HG03097 (cell line): Measurements from ENCODE around the gene ZSWIM1.
A peak's percentile ranks its signal among the peaks of the same experiment; 100 is the strongest.

Experiments
- ATAC-seq: cut with Tn5 transposase; IDR thresholded peaks from one replicate; pipeline ENCODE4 v1.9.1; 2021; ENCODE audit not compliant: unreplicated experiment, low FRiP score

ZSWIM1 gene

DNA sequence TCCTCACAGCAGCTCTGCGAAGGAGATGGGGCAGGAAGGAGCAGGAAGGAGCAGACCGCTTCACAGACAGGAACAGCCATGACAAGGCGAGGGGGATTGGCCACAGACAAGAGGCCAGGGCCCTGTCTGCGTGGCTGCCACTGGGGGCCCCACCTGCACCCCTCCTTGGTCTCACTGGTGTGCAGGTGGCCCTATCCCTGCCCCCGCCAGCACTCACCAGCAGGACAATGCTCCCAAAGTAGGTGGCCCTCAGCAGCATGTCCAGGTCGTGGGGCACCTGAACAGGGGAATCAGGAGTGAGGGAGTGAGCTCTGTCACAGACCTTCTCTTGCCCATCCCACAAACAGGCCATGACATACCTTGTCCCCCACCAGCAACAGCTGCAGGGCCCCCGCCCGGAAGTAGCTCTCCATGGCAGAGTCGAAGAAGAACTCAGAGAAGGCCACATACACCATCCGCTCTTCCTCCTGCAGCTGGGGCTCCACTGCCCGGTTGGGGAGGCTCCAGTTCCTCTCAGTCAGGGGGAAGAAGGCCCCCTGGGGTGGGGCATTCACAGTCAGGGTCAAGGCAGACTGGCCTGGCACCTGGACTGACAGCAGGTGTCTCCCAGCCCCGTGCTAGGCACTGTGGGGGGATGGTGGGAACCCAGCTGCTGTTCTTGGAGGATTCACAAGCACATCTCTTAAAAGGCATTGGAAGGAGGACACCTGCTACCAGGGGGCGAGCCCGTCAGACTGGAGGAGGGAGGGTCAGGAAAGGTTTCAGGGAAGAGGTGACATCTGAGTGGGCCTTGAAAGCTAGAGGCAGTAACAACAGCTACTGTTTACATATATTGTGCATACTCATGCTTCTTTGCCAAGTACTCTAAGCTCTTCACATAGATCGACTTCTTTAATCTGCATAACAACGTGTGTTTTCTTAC, 23.8 kb downstream of the ZSWIM1 start:
- ATAC-seq = no peak

DNA sequence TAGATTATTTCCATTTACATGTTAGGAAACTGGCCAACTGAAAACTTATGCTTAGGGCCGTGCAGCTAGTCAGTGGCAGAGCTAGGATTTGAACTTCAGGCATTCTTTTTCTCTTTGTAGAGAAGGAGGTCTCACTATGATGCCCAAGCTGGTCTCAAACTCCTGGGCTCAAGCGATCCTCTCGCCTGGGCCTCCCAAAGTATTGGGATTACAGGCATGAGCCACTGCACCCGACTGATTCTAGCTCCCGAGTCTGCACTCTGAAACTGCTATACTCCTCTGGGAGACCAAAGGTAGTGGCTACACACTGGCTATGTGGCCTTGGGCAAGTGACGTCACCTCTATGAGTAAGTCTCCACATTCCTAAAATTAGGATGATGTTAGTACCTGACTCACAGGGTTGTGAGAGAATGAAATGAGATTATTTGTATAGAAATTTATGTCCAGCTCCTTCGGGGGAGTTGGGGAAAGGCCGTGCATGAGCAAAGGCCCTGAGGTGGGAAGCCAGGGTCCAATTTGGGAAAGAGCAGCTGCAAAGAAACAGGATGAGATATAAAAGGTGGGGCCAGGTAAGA, 24.6 kb downstream of the ZSWIM1 start:
- no peak for ATAC-seq

DNA sequence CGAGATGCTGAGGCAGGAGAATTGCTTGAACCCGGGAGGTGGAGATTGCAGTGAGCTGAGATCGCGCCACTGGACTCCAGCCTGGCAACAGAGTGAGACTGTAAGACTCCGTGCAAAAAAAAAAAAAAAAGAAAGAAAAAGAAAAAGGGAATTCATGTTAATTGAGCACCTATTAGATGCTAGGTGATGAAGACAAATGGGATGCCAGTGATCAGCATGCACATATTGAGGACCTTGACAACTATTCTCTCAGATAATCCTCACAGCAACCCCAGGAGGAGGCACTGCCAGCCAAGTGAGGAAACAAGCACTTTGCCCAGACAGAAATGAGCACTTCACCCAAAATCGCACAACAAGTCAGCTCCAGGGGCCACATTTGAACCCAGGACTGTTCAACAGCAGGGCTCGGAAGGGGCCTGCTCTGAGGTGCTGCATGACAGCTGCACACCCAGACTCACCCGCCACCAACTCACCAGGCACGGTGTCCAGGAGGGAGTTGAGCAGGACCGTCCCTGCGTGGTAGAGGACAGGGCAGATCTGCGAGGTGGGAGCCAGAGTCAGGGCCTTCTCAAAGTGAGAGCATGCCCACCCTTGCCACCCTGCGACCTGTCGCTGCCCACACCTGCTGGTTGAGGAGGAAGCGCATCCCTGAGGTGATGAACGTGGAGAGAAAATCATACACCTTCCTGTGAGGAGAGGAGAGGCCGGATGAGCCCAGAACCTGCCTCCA, 26.4 kb downstream of the ZSWIM1 start:
- no peak for ATAC-seq

DNA sequence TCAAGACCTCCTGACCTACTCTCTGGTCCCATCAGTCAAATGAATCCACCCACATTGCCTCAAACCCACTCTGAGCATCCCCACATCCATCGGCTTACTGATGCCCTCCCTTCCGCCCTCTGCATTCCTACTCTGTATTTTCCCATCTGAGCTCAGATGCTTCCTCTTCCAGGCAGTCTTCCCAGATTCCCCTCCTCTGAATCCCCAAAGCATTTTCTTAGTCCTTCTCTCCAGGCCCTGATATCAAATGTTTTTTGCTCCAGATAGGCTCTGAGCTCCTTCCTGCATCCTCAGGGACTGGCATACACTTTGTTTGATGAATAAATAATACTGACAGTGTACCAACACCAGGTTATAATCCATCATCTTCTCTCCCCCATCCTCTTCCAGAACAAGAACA, 27.1 kb downstream of the ZSWIM1 start:
- ATAC-seq = no peak

DNA sequence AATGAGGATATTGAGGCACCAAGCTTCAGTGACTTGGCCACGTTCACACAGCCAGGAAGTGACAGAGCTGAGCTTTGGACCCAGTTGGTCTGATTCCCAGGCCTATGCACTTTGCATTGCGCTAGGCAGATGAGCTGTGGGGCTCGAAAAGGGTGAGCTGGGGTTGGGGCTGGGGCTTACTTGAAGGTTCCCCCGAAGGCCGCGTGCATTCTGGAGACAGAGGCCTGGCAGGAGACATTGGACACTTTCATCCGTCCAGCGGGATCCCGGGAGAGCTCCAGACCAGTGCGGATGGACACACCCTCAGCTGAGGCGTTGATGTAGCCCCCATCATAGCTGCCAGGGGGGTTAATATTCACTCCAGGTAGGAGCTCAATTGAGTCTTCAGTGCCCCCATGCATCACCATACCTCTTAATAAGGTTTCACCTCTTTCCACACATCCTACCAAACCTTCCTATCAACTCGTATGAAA, 28.3 kb downstream of the ZSWIM1 start:
- no peak for ATAC-seq

DNA sequence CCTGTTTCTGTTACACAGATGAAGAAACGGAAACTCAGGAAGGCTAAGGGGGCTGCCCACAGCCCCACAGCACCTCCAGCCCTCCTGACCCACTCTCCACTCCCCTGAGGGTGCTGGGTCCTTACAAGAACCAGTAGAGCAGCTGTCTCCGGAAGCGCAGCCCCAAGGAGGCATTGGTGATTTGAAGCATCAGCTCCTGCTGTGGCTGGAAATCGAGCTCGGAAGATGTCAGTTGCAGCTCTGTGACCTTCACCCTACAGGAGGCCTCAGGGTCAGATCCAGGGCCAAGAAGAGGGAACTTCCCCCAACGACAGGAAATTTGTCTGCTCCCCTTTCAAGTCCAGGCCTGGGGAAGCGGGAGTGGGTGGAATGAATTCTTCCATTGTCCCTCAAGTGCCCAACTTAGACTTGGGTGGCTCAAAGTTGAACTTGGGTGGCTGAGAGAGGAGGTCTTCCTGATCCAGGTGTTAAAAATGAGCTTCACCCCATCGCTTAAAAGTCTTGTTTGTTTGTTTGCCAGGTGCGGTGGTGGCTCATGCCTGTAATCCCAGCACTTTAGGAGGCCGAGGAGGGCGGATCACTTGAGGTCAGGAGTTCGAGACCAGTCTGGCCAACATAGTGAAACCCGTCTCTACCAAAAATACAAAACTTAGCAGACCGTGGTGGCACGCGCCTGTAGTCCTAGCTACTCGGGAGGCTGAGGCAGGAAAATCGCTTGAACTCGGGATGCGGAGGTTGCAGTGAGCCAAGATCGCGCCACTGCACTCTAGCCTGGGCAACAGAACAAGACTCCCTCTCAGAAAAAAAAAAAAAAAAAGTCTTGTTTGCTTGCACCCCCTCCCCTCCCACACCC, 29.0 kb downstream of the ZSWIM1 start:
- no peak for ATAC-seq

DNA sequence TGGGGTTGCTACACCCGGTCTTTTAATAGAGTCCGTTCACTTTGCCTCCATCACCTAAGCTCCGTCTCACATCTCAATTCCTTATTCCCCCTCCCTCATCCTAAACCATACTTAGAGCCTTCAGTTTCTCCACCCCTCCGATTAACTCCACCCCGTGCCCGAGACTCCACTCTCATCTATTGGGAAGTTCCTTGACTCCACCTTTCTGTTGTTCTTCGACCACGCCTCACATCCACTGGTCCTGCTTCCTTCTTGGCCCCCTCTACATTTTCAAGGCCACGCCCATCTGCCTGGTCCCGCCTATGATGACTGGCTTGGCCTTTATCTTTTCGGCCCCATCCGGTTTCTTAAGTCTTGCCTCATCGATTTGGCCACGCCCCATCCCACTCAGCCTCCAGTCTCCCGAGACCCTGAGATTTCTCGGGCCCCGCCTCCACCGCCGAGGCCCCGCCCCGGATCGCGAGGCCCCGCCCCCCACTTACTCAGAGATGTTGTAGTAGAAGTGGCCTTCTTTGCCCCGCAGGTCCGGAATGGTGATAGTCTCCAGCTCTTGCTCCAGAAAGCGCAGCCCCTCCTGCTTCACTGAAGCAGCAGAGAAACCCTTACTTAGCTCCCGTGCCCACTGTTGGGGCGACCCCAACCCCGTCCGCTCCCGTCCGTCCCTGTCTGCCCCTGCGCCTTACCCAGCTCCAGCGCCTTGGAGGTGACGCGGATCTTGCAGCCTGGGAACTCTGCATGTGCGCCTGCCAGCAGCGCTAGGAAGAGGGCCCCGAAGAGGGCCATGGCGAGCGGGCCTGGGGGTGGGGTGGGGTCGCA, 29.9 kb downstream of the ZSWIM1 start:
- peak; percentile 86 for ATAC-seq

DNA sequence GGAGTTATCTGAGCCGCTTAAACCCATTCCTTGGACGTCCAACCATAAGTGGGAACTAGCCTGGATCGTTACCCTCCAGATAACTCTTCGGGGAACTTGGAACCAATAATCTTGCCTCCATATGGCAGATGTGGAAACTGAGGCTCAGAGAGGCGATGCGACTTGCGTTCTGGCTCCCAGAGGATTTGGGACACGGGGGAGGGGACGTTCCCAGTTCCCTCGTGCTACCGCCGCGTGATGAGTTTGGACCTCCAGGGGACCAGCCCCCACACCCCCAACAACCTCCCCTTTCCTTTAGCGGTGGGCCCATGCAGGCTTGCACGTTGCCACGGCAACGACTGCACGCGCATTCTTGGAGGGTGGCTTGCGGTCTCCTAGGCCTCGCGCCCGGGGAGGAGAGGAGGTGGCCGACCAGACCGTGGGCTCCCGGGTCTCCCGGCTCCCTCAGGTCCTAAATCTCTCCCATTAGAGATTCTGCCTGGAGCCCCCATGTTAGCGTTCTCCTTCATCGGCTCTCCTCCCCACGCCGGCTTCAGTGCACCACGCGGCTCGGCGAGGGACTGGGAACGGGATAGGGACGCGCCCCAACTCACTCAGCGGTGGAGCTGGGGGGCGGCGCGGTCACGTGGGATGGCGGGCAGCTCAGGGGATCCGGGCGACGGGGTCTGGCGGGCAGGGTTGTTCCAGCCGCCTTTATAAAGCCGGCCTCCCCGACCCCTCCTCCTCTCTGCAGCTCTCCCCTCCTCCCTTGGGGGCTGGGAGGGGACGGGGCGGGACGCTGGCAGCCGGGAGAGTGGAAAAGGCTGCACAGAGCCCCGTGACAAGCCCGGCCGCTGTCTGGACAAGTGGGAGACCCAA, 30.7 kb downstream of the ZSWIM1 start, which contains the start of gene PLTP:
TSS of gene PLTP (minus strand) at position 670 of the 858 bp plus-strand sequence. CDS start 703 bp downstream, outside the sequence.
- ATAC-seq = no peak

DNA sequence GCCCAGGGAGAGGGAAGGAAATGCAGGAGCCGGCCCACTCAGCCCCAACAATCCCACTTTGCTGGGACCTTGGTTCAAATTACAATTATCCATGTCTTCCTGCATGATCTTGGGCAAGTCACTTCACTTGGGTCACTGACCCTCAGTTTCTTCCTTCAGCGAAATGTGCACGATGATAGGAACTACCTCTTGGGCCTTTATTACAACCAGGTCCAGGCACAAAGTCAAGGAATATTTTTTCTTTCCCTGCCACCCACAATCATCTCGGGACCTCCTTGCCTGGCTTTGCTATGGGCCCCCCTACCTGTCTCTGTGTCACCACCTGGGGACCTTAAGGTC, 31.3 kb downstream of the ZSWIM1 start:
- ATAC-seq = no peak

DNA sequence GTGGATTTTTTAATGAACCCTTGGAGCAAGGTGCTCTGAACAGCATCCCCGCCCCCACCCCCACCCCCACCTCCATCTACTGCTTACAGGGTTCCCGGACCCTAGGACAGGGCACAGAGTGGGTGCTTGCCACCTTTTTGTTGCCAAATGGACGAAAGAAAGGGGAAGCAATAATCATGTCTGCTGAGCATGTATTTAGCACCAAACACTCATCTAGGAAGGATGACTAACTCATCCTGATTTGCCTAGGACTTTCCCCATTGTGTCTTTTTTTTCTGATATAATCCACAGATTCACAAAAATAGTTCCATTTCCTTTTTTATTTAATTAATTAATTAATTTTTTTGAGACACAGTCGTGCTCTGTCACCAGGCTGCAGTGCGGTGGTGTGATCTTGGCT, 32.1 kb downstream of the ZSWIM1 start:
- ATAC-seq = no peak

DNA sequence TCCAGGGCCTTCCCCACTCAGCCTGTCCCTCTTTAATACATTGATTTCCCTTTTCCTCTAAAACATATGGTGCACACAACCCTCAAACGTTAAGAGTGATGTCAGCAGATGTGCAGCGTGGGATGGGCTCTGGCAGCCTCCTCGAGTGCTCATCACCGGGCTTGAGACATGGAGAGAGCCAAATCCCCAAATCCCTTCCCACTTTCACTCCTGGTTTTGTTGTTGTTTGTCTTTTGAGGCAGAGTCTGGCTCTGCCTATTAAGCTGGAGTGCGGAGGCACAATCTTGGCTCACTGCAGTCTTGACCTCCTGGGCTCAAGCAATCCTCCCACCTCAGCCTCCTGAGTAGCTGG, 36.7 kb downstream of the ZSWIM1 start:
- ATAC-seq = no peak

DNA sequence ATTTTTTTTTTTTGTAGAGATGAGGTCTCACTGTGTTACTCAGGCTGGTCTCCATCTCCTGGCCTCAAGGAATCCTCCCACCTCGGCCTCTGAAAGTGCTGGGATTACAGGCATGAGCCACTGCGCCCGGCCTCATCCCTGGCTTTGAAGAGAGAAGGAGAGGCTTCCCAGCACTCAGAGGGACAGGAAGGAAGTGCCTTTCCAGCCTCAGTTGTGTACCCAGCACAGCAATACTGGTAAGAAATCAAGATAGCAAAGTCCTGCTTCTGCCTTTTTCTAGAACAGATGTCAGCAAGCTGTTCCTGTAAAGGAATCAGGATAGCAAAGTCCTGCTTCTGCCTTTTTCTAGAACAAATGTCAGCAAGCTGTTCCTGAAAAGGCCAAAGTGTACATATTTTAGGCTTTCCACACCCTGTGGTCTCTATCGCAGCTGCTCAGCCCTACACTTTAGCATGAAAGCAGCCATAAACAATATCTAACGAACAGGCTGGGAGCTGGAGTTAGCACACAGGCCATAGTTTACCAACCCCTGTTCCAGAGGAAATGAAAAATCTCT, 37.2 kb downstream of the ZSWIM1 start:
- ATAC-seq = no peak

DNA sequence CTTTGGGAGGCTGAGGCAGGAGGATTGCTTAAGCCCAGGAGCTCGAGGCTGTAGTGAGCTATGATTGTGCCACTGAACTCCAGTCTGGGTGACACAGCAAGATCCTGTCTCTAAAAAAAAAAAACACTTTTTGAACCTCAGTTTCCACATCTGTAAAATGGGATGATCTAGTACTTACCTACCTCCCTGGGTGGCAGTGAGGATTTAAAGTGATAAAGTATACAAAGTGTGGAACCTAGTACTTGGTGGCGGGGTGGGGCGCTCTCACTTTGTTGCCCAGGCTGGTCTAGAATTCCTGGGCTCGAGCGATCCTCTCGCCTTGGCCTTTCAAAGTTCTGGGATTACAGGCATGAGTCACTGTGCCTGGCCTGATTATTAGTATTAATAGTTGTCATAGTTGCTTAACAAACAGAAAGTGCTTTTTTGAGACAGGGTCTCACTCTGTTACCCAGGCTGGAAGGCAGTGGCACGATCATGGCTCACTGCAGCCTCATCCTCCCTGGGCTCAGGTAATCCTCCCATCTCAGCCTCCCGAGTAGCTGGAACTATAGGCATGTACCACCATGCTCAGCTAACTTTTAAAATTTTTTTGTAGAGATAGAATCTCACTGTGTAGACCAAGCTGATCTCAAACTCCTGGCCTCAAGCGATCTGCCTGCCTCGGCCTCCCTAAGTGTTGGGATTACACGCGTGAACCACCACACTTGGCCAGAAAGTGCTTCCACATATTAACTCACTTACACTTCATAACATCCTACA, 37.9 kb downstream of the ZSWIM1 start:
- ATAC-seq = no peak

DNA sequence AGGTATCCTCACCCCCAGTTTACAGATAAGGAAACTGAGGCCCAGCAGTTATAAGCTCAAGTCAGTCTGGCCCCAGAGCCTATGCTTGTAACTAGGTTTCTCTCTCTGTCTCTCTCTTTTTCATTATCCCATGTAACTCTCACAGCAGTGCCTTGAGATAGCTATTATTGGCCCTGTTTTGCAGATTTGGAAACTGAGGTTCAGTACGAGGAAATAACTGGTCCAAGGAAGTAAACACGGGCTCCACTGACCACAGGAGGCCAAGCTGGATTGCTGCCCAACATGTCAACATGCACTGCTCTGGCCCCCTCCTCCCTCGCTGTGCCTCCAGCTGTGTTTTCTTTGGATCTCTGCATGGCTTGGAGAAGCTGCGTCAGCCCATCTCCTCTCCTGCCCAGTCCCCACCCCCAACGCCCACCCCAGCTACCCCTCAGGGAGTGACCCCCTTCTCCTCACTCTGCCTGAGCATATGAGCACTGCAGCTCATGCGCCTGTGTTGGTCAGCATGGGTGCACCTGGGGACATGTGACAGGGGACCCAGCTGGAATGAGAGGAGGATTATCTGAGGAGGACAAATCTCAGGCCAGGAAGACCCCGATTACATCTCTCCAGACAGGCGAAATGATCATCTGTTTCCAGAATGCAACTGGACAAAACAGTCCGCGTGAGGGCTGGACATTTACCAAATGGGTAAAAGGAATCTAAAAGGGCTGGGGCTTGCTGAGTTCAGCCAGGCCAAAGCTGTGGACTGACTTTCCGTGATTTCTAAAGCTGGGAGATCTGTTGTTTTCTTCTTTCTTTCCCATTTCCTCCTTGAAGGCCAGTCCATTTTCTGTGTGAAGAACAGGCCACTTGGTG, 38.7 kb downstream of the ZSWIM1 start:
- ATAC-seq = no peak

DNA sequence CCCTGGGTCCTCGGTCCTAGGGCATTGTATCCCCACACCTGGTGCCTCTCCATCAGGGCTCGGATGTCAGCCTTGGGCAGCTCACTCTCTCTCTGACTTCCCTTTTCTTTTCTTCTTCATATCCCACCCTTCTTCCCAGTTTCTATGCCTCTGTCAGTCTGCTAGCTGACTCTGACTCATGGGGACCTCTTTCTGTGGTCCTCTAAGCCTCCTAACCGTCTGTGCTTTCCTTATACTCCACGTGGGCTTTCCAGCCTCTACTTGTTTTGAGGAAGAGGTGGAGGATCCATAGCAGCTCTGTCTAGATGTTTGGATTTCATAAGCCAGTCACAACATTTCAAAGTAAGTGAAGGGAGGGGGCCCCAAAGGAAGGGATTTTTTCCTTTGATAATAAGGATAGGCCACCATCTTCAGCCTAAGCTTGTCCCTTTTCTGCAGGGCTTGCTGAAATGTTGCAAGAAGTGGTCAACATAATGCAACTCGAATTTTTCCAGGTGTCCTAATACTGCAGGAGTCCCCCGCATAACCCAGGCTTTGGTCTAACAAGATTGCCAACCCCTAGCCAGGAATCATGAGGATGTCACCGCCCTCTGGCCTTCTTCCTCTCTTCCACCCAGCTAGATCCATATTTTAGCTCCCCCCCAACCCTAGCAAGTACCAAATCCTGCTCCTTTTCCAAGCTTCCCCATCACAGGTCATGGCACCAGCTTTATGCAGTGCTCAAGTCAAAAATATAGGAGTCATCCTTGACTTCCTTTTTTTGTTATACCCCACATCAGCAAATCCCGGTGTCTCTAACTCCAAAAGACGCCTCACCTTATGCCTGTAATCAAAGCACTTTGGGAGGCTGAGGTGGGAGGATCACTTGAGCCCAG, 39.7 kb downstream of the ZSWIM1 start:
- no peak for ATAC-seq
